ENCODE data around the gene MSMB. TPM values are rescaled to one million over a fixed set of nuclear protein-coding genes. Genes with fewer than 3 reads are reported as not detected.

MSMB gene, protein sequence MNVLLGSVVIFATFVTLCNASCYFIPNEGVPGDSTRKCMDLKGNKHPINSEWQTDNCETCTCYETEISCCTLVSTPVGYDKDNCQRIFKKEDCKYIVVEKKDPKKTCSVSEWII
- total RNA-seq = not detected

GRCh38 chr10:46046261-46046660, at the start of gene MSMB:
Gene MSMB (minus strand): TSS chr10:46046269. CDS start chr10:46046237, 32 bp downstream.

DNA sequence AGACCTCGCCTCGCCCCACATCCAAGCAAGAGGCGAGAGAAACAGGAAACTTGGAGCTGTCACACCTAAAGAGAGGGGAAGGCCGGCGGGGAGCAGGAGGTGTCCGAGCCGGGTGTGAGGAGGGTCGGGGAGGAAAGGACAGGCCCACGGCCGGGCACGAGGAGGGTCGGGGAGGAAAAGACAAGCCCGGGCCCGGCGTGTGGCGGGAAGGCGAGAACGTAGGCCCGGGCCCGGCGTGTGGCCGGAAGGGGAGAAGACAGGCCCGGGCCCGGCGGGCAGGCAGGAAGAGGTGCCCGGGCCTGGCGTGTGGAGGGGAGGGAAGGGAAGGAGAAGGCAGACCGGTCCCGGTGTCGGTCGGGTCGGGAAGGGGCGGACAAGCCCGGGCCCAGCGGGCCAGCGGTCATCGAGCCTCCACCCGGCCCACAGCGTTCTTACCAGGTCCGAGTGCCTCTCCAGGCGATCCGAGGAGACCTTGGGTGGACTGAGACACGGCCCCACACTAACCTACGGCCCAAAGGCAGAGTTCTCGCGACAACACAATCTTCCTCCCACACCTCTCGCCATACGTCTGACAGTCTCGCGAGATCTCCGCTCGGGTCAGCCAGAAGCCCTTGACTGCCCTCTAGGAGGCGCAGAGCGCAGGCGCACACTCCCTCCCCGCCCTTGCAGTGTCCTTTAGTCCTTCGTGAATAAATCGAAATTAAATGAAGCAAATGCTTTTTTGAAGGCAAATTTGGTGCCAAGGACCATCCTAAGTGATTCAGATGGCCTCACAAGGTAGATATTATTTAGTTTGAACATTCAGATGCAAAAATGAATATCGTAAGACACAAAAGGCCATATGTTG, 15.8 kb downstream of the MSMB start, which contains the start of gene NCOA4:
Gene NCOA4 (minus strand): TSS at position 533 of the 847 bp plus-strand sequence. CDS start 13,943 bp downstream, outside the sequence.

Small RNAs within 50 kb of the gene (small RNA-seq; reads per million reads assigned to genes)
- gene SNORA74C-1 (ENCODE audit: low replicate concordance) = not detected

Other genes starting within 250 kb of the MSMB start
- 16.9 TPM for gene AGAP4, start 198.8 kb downstream of the MSMB start, total RNA-seq
- gene TIMM23, start 73.8 kb downstream of the MSMB start, total RNA-seq = 41.0 TPM
- gene NCOA4, start 15.6 kb downstream of the MSMB start, total RNA-seq = 156 TPM
- not detected for gene ANTXRL, start 240.7 kb upstream of the MSMB start, total RNA-seq

Measured in parietal lobe (tissue), 2 donors.